HepG2 (cell line): Measurements from ENCODE around the gene NIP7. TPM values are rescaled to one million over a fixed set of nuclear protein-coding genes. Genes with fewer than 3 reads are reported as not detected.

ENCODE experiments used
- AFF4 ChIP-seq: sonication (generic); formaldehyde crosslinking; IDR thresholded peaks from 2 replicates; pipeline ENCODE4 v1.4.0; 2020; ENCODE audit warnings: missing genetic modification reagents
- GABPB1 ChIP-seq: IDR thresholded peaks from 2 replicates; pipeline ENCODE4 v1.6.1; 2016; ENCODE audit warnings: mild to moderate bottlenecking, missing genetic modification reagents, moderate library complexity, missing compliant biosample characterization
- MZF1 ChIP-seq: sonication (generic); formaldehyde crosslinking; IDR thresholded peaks from 2 replicates; pipeline ENCODE4 v1.8.1; 2023; ENCODE audit warnings: mild to moderate bottlenecking, missing genetic modification reagents, borderline replicate concordance
- NFKBIZ ChIP-seq: IDR thresholded peaks from 2 replicates; pipeline ENCODE4 v1.6.1; 2018; ENCODE audit warnings: missing genetic modification reagents, missing compliant biosample characterization
- NFRKB ChIP-seq: fragments of 450-650 bp; IDR thresholded peaks from 2 replicates; pipeline ENCODE4 v1.6.1; 2017
- NR2C2 ChIP-seq: sonication (generic); formaldehyde crosslinking; IDR thresholded peaks from 2 replicates; pipeline ENCODE4 v1.4.0; 2020; ENCODE audit warnings: missing genetic modification reagents, mild to moderate bottlenecking, moderate library complexity, borderline replicate concordance
- SOX13 ChIP-seq, 3 experiments: fragments of 450-650 bp in 1 of 3; sonication (generic) in 1 of 3; formaldehyde crosslinking in 1 of 3; IDR thresholded peaks in 2 of 3; conservative IDR thresholded peaks in 1 of 3; 2 replicates each; pipeline versions ENCODE4 v1.5.0 to v1.6.1; 2016 to 2020; ENCODE audit warnings: antibody characterized with exemption in 1 of 3, mild to moderate bottlenecking in 1 of 3, missing compliant biosample characterization in 1 of 3, missing genetic modification reagents in 1 of 3, moderate library complexity in 1 of 3
- SOX5 ChIP-seq: IDR thresholded peaks from 2 replicates; pipeline ENCODE4 v1.6.1; 2016; ENCODE audit warnings: borderline replicate concordance
- TAF1 ChIP-seq: sonication (generic); formaldehyde crosslinking; IDR thresholded peaks from 2 replicates; pipeline ENCODE4 v1.4.0; 2020; ENCODE audit warnings: missing genetic modification reagents
- TBX3 ChIP-seq: fragments of 450-650 bp; IDR thresholded peaks from 2 replicates; pipeline ENCODE4 v1.6.1; 2017; ENCODE audit warnings: antibody characterized with exemption, mild to moderate bottlenecking, inconsistent platforms, borderline replicate concordance
- TRAFD1 ChIP-seq: sonication (generic); formaldehyde crosslinking; IDR thresholded peaks from 2 replicates; pipeline ENCODE4 v1.5.1; 2020; ENCODE audit warnings: missing genetic modification reagents, mild to moderate bottlenecking, borderline replicate concordance
- YEATS4 ChIP-seq: sonication (generic); formaldehyde crosslinking; IDR thresholded peaks from 2 replicates; pipeline ENCODE4 v1.4.0; 2020; ENCODE audit warnings: missing genetic modification reagents, borderline replicate concordance
- ZBTB2 ChIP-seq: sonication (generic); formaldehyde crosslinking; IDR thresholded peaks from 2 replicates; pipeline ENCODE4 v1.8.0; 2022; ENCODE audit warnings: low read depth, missing genetic modification reagents
- ZFP36L1 ChIP-seq: sonication (generic); formaldehyde crosslinking; IDR thresholded peaks from 2 replicates; pipeline ENCODE4 v1.8.0; 2022; ENCODE audit warnings: mild to moderate bottlenecking, missing genetic modification reagents, moderate library complexity
- ZIK1 ChIP-seq: sonication (generic); formaldehyde crosslinking; IDR thresholded peaks from 2 replicates; pipeline ENCODE4 v1.5.0; 2020; ENCODE audit warnings: mild to moderate bottlenecking, low read depth, missing genetic modification reagents, borderline replicate concordance
- ZNF557 ChIP-seq: sonication (generic); formaldehyde crosslinking; IDR thresholded peaks from 2 replicates; pipeline ENCODE4 v1.4.0; 2020; ENCODE audit warnings: missing genetic modification reagents
- ZNF691 ChIP-seq: sonication (generic); formaldehyde crosslinking; IDR thresholded peaks from 2 replicates; pipeline ENCODE4 v1.4.0; 2020; ENCODE audit warnings: missing genetic modification reagents, low read depth, mild to moderate bottlenecking, borderline replicate concordance
- ZNF780A ChIP-seq: sonication (generic); formaldehyde crosslinking; IDR thresholded peaks from 2 replicates; pipeline ENCODE4 v1.8.0; 2022; ENCODE audit warnings: mild to moderate bottlenecking, missing genetic modification reagents, moderate library complexity
- polyA plus RNA-seq, 8 experiments: library from polyadenylated mRNA; depleted of rRNA in 3 of 8; stranded (reverse) in 7 of 8; unstranded in 1 of 8; fragments of >200 nt; fragmentation: Illumina TruSeq in 4 of 8; extraction: Trizol in 4 of 8; gene quantifications; 2 replicates each; pipeline versions ENCODE4 v1.2.1 to v1.2.3, GENCODE V29; 2011 to 2016; ENCODE audit warnings: low read depth in 4 of 8, missing spikeins in 1 of 8, mixed read lengths in 1 of 8; ENCODE audit not compliant: insufficient read depth in 1 of 8
- total RNA-seq, 5 experiments: library from RNA; depleted of rRNA; stranded (reverse); fragments of >200 nt; fragmentation: Illumina TruSeq; extraction: Trizol; gene quantifications; 2 replicates each; pipeline ENCODE4 v1.2.3, GENCODE V29; 2016; ENCODE audit warnings: low read depth in 1 of 5

Gene NIP7
- total and polyA plus RNA-seq, 2 of the 13 experiments (the other 11 are each of a cell fraction or from before 2014, with no cell fraction given) = 15.3 to 114 TPM

GRCh38 chr16:69311533-69312387 lies 27.8 kb upstream of the NIP7 start (continued):
- TF ChIP-seq AFF4 (CRISPR knock-in tag) (no peak), GABPB1 (CRISPR knock-in tag) (peak; percentile 50), MZF1 (no peak), ZNF780A (no peak), SOX13 (IDR thresholded peaks at IDR 0.05) (no peak), SOX13 (CRISPR knock-in tag; conservative IDR thresholded peaks at IDR 0.05 in 1 of 2, IDR thresholded peaks at IDR 0.05 in 1 of 2) (no peak), NFRKB (no peak), TBX3 (no peak), NR2C2 (CRISPR knock-in tag) (0 out of 2 replicates have a peak, but pooled peaks have one; percentile 41), ZNF691 (CRISPR knock-in tag) (peak; percentile 49; the same call in 1 of the 2 replicates), ZNF557 (CRISPR knock-in tag) (no peak), ZBTB2 (CRISPR knock-in tag) (no peak; the same call in 1 of the 2 replicates), TAF1 (peak; percentile 20), TRAFD1 (CRISPR knock-in tag) (no peak), ZFP36L1 (CRISPR knock-in tag) (peak; percentile 46; the same call in 1 of the 2 replicates), SOX5 (CRISPR knock-in tag) (no peak; the same call in 1 of the 2 replicates), ZIK1 (CRISPR knock-in tag) (0 out of 2 replicates have a peak, but pooled peaks have one; percentile 12), YEATS4 (peak; percentile 13; the same call in 1 of the 2 replicates), NFKBIZ (CRISPR knock-in tag) (no peak)
